ENCODE measurements around the gene CECR2.

DNA sequence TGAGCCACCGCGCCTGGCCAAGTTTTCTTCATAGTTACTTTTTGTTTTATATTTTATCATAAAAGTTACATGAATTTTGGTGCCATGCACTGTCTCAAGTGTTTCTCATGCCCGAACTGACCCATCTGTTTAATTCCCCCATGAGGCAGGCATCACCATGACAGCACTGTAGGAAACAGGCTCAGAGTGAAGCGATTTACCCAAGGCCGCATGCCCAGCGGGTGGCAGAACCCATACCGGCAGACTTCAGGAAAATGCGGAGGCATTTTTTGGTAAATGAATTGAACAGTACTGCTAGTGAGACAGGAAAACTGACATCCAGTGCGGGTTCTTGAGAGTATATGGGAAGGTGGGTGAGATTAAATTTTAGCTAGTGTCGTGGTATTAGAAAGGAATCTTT, 19.0 kb downstream of the CECR2 start:
- TF ChIP-seq POLR2AphosphoS5 (IDR thresholded peaks at IDR 0.05; ENCODE audit: low read depth, low read length) (no peak), TAF1 (IDR thresholded peaks at IDR 0.05; ENCODE audit: low read depth, low read length) (no peak), PAX5 (IDR thresholded peaks at IDR 0.05; ENCODE audit: insufficient read depth, low read length, severe bottlenecking) (no peak)
